C4-2B (cell line): ENCODE data around the gene POLR1A.

ENCODE experiments used
- CTCF ChIP-seq: fragments of 450-650 bp; conservative IDR thresholded peaks from 2 replicates; pipeline ENCODE4 v1.5.1; 2017; ENCODE audit warnings: mild to moderate bottlenecking
- ZFX ChIP-seq: fragments of 450-650 bp; IDR thresholded peaks from 2 replicates; pipeline ENCODE4 v1.6.1; 2017

GRCh38 chr2:86054535-86055082, 51.1 kb downstream of the POLR1A start:
- TF ChIP-seq CTCF (no peak), ZFX (no peak)
